CD4-positive, alpha-beta T cell treated with Interleukin-4 for 4 hours (primary cell): ENCODE measurements around the gene ZSWIM6.
"Not testable (repeated sequence)": the region's sequence is repeated elsewhere in the genome, so short reads cannot be mapped to it uniquely, and the experiment has no call there.

Experiments
- DNase-seq: peaks from one replicate; pipeline ENCODE4 v3.0.0-alpha.2; 2020

The ZSWIM6 gene

GRCh38 chr5:61408476-61409168, 76.6 kb downstream of the ZSWIM6 start:
- DNase-seq, result peak; percentile 97

GRCh38 chr5:61409568-61409967, 77.5 kb downstream of the ZSWIM6 start:
- DNase-seq, result no peak

DNA sequence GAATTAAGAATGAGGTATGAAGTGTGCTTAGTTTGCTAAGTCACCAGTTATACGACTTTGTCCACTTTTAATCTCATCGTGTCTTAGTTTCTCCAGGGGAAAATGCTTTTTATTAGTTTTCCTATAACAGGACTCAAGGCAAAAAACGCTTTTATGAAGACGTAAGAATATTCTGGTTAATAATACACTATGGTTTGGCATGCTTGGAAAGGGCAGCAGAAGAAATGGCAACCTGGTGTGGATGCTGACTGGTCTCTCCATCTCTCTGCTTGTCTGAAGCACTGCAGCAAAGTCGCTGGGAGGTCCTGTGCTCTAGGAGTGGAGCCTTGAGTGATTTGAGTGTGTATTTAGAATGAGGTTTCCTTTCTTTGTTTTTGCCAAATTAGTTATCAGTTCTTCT, 78.8 kb downstream of the ZSWIM6 start:
- no peak for DNase-seq

- DNase-seq, result no peak
Observed at GRCh38 chr5:61412361-61412760, 80.3 kb downstream of the ZSWIM6 start.

DNA sequence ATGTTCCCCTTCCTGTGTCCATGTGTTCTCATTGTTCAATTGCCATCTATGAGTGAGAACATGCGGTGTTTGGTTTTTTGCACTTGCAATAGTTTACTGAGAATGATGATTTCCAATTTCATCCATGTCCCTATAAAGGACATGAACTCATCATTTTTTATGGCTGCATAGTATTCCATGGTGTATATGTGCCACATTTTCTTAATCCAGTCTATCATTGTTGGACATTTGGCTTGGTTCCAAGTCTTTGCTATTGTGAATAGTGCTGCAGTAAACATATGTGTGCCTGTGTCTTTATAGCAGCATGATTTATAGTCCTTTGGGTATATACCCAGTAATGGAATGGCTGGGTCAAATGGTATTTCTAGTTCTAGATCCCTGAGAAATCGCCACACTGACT, 81.1 kb downstream of the ZSWIM6 start:
- DNase-seq, result not testable (repeated sequence)

DNA sequence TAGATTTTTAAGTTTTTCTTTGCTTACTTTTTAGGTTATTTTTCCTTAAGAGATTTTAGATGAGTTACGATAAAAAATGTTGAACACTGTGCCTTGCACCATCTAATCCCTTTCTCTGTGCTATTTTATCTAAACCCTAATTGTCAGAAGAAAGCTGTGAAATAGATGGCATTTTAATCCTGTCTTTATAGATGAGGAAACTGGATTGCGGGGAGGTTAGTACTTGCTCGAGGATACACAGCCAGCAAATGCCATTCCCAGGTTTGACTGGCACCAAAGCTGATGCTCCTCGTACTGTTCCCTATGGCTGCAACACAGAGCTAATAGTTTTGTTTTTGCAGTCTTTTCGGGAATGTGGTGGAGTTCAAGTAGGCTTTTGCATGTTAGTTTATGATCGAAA, 82.7 kb downstream of the ZSWIM6 start:
- DNase-seq, result no peak

DNA sequence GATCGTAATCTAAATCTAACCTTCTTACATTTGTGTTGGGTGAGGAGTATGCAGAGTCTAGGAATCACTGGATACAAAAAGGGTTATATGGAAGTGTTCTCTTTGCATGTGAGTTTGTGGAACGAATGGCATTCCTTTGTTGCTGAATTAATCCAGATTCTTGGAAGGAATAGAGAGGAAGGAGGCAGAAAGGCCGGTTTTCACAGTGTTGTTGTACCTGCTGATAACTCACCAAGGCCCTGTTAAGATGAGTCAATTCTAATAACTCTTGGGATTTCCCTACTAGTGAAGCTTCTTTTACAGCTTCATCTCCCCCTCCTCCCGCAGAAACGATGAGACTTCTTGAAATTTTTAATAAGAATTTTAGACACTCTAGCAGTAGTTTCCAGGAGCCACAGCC, 84.0 kb downstream of the ZSWIM6 start:
- DNase-seq, result no peak

DNA sequence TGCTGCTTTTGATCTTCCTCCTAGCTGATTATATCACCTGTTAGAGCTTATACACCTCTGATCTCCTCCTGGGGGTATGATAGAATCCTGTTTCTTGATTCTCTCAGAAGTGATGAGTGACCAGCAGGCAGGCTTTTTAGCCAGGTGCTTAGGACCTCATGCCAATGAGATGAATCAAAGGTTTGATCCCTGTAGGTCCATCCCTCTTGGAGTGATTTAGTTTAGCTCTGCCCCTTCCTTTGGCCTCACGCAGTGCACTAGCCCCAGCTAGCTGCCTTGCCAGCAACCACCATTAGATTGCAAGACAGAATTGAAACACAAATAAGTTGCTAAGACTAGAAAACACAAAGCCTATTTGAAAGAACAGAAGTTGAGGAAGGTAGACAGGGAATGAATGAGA, 84.4 kb downstream of the ZSWIM6 start:
- DNase-seq, result no peak

- DNase-seq, result no peak
Observed at GRCh38 chr5:61417340-61417739, 85.3 kb downstream of the ZSWIM6 start.

DNA sequence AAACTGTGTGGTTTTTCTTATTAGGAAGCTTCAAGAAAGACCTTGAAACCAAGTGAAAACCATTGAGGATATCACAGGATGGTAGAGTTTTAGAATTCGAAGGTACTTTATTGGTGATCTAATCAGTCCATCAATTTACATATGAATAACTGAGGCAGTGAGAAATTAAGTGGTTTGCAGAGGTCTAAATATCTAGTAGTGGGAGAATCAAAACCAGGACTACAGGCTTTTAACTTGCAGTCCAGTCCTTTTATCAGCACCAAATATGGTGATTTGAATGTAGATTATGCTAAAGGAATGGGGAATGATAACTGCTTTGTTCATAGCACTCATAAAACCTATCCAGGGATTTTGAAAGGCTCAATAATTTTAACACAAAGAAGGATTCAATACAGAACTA, 85.8 kb downstream of the ZSWIM6 start:
- DNase-seq, result no peak

- no peak for DNase-seq
Observed at GRCh38 chr5:61419106-61419505, 87.0 kb downstream of the ZSWIM6 start.

DNA sequence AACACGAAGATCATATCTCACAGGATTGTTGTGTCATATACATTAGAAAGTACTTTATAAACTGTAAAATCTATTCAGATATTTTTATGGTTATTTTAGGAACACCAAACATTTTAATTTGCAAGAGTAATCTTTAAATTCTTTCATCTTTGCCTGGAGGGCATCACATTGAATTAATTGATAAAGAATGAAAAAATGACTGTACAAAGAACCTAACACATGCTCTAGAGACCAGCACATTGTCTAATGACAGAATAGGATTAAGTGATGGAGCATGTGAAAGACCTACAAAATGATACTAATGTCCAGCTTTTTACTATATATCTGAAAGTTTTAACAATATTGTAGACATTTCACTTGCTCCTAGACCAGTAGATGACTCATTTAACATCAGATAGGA, 88.0 kb downstream of the ZSWIM6 start:
- DNase-seq, result no peak

- not testable (repeated sequence) for DNase-seq
Observed at GRCh38 chr5:61421262-61421661, 89.2 kb downstream of the ZSWIM6 start.

GRCh38 chr5:61423487-61424145, 91.6 kb downstream of the ZSWIM6 start:
- no peak for DNase-seq

- no peak for DNase-seq
Observed at GRCh38 chr5:61425918-61426317, 93.9 kb downstream of the ZSWIM6 start.

DNA sequence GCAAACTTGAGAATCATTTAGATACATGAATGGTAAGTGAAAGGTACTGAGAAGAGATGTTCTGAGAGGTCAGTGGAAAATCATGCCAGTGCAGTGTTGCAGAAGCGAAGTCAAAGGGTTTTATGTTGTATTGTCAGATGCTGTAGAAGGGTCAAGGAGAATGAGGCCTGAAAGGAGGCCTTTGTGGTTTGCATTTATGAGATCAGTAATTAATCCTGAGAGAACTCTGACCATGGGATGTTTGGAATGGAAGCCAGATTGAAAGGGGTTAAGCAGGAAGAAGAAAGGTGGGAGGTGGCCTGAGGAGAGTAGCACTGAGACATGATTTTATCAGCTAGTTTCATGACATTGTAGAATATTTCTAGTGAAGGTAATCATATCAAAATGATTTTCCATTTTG, 97.8 kb downstream of the ZSWIM6 start:
- DNase-seq, result no peak

- DNase-seq, result no peak
Observed at GRCh38 chr5:61431923-61432620, 100.0 kb downstream of the ZSWIM6 start.

DNA sequence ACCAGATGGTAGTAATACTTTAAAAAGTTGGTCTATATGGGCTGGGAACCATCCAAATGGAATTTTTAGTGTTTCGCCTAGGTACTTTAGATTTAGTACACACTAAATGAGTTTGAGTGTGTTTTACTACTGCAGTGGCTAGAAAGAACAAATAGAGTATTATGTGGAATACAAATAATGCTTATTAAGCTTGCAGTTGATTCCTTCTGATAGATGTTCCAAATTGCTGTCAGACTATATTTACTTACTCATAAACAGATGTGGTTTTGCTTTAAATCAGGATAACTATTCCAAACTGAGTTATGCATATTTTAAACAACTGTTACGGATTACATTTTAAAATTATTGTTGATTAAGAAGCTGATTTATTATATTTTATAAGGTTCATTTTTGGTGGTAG, 103.3 kb downstream of the ZSWIM6 start:
- no peak for DNase-seq

GRCh38 chr5:61438298-61438970, 106.4 kb downstream of the ZSWIM6 start:
- no peak for DNase-seq

DNA sequence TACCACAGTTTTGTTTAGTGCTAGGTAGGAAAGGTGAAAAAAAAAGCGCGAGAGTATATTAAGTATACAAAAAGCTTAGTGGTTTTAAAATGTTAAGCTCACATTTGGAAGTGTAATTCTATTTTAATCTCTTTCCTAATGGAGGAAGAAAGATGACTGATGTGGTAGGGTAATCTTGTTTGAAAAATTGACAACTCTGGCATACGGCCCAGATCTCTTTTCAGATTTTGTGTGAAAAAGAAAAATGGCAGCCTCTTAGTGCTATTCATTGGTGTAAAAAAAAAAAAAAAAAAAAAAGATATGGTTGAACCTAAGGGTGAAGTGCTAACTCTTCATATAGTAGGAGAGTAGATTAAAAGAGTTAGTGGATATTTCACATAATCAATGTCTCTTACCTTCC, 108.0 kb downstream of the ZSWIM6 start:
- DNase-seq, result no peak

DNA sequence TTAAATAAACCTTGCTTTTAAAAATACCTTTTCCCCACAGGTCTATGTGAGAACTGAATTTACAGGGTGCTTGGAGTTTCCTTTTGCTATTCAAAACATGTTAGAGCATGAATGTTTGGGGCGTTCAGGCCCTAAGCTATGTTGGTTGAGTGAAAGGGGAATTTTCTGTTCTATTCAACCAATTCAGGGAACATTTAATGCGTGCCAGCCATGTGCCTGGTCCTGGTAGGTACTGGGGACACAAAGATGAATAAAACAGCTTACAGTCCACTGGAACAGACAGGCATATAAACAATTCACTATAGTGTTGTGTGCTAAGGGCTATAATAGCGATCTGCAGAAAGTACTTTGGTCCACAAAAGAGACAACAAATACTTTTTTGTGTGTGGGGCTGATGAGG, 108.5 kb downstream of the ZSWIM6 start:
- DNase-seq, result no peak

DNA sequence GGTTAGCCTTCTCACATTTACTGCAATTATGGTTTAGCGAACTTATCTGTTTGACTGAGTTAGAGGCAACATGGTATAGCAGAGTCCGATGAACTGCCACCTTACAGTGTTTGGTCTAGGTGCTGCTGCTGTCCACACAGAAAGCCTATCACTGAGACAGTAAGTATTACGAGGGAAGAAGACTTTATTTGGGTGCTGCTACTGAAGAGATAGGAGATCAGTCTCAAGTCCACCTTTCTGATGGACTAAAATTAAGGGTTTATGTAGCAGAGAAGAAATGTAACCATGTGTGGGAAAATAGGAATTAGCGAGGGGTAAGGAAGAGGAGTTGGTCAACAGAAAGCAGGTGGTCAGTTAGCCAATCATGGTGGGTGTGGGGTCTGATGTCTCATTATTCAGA, 109.7 kb downstream of the ZSWIM6 start:
- DNase-seq, result no peak

DNA sequence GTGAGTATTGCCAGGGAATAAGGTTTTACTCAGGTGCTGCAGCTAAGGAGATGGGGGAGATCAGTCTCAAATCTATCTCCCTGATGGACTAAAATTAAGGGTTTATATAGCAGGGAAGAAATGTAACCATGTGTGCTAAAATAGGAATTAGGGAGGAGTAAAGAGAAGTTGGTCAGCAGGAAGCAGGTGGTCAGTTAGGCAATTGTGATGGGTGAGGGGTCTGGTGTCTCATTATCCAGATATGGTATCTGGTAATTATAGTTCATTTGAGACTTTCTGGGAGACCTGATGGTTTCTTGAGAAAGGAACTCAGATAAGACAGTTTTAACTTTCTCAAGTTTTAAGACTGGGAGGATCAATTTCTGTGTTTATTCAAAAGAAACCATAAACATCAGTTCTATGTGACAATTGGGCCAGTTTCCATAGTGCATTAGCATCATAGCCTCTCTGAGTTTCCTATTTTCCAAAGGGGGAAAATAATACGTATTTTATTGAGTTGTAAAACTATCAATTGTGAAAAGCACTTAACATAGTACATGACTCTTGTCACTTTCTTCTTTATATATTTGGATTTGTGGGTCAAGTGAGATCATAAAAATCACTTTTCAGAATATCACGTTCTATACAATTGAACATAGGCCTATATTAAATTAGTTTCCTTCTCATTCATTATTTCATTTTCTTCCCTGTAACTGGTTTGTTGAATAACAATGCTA, 115.9 kb downstream of the ZSWIM6 start:
- DNase-seq, result no peak
